ENCODE data around the gene KLF17.

DNA sequence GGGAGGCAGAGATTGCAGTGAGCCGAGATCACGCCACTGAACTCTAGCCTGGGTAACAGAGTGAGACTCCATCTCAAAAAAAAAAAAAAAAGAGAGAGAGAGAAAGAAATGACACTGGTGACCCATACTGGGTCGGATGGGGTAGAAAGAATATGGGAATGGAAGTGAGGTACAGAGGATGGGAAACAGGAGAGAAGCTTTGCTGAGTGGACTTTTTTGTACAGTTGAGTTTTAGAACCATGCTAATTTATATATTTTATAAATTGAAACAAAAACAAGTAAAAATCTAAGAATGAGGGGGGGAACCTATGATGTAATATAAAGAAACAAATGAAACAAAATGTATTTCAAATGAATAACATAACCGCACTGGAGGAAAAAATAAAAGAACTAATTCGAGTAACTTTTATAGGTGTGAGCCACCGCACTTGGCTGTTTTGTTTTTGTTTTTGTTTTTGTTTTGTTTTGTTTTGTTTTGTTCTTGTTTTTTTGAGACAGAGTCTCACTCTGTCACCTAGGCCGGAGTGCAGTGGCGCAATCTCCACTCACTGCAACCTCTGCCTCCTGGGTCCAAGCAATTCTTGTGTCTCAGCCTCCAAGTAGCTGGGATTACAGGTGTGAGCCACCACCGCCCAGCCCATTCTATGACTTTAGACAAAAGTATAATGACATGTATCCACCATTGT lies 18.3 kb upstream of the KLF17 start:
- TF ChIP-seq ZBTB7A (tag by site-specific recombination; IDR thresholded peaks at IDR 0.05; ENCODE audit: low read depth) (no peak), ZNF157 (tag by site-specific recombination; IDR thresholded peaks at IDR 0.05) (no peak), GLIS1 (tag by site-specific recombination; IDR thresholded peaks at IDR 0.05) (no peak), SP3 (tag by site-specific recombination; IDR thresholded peaks at IDR 0.05) (no peak), ZNF707 (tag by site-specific recombination; IDR thresholded peaks at IDR 0.05) (no peak), ZNF302 (tag by site-specific recombination; IDR thresholded peaks at IDR 0.05; ENCODE audit: low read depth) (no peak)
